ENCODE data around the gene IGFBP3. TPM values are rescaled to one million over a fixed set of nuclear protein-coding genes. Genes with fewer than 3 reads are reported as not detected.
A peak's percentile ranks its signal among the peaks of the same experiment; 100 is the strongest.

Gene IGFBP3
- total and polyA plus RNA-seq, 9 of the 15 experiments (the other 6 are each of a cell fraction or from before 2014, with no cell fraction given): 0.08 to 0.22 (median 0.10) TPM; not detected in 5

GRCh38 chr7:45890902-45891461, 30.1 kb downstream of the IGFBP3 start (continued):
- TF ChIP-seq DEAF1 (CRISPR knock-in tag; IDR thresholded peaks at IDR 0.05) (peak; percentile 62), CTCF (IDR thresholded peaks at IDR 0.05 in 2 of 3, conservative IDR thresholded peaks at IDR 0.05 in 1 of 3; ENCODE audit: insufficient read depth in 2 of 3, low read depth in 1 of 3, low read length in 3 of 3) (peak; percentile 22 to 66 (median 40); a peak in 4 of 6 replicates), GTF2B (IDR thresholded peaks at IDR 0.05; ENCODE audit: extremely low read depth, insufficient read length) (no peak), KLF16 (IDR thresholded peaks at IDR 0.05) (no peak)
- TF ChIP-seq, protein P1, sequence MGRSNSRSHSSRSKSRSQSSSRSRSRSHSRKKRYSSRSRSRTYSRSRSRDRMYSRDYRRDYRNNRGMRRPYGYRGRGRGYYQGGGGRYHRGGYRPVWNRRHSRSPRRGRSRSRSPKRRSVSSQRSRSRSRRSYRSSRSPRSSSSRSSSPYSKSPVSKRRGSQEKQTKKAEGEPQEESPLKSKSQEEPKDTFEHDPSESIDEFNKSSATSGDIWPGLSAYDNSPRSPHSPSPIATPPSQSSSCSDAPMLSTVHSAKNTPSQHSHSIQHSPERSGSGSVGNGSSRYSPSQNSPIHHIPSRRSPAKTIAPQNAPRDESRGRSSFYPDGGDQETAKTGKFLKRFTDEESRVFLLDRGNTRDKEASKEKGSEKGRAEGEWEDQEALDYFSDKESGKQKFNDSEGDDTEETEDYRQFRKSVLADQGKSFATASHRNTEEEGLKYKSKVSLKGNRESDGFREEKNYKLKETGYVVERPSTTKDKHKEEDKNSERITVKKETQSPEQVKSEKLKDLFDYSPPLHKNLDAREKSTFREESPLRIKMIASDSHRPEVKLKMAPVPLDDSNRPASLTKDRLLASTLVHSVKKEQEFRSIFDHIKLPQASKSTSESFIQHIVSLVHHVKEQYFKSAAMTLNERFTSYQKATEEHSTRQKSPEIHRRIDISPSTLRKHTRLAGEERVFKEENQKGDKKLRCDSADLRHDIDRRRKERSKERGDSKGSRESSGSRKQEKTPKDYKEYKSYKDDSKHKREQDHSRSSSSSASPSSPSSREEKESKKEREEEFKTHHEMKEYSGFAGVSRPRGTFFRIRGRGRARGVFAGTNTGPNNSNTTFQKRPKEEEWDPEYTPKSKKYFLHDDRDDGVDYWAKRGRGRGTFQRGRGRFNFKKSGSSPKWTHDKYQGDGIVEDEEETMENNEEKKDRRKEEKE (IDR thresholded peaks at IDR 0.05; ENCODE audit: borderline replicate concordance in 1 of 2, control insufficient read depth in 1 of 2, low read depth in 2 of 2, low read length in 1 of 2): no peak
